Panc1 (cell line): ENCODE measurements around the gene PLXNA2. TPM values are rescaled to one million over a fixed set of nuclear protein-coding genes. Genes with fewer than 3 reads are reported as not detected.

Source experiments
- ATAC-seq: fragments of 200-7000 bp; cut with Tn5 transposase; 2 replicates; pipeline ENCODE4 v1.9.1; 2020; ENCODE audit warnings: mild to moderate bottlenecking, moderate library complexity
- BruUV-seq: library from RNA; stranded (reverse); fragments of 400-500 nt; replicated peaks from 2 replicates; lab custom pipeline; 2021; lab: Mats Ljungman, UMichigan
- CTCF ChIA-PET: fragments of 300-600 bp; sonication (Branson Sonifier 250); formaldehyde crosslinking; loops from one replicate; lab custom pipeline; 2022; ENCODE audit warnings: antibody characterized with exemption; lab: Charles Lee
- POLR2A ChIA-PET: fragments of 300-600 bp; sonication (Branson Sonifier 250); formaldehyde crosslinking; loops from one replicate; lab custom pipeline; 2022; ENCODE audit warnings: antibody characterized with exemption; lab: Charles Lee
- DNase-seq: peaks from one replicate; pipeline ENCODE4 v3.0.0-alpha.2; 2010; ENCODE audit warnings: low read depth, low spot score
- H3K27ac ChIP-seq: 2 replicates; pipeline ENCODE4 v1.5.1; 2011; ENCODE audit warnings: mild to moderate bottlenecking, low read length, inconsistent platforms
- H3K27me3 ChIP-seq: fragments of 200-500 bp; sonication (Bioruptor generic); 2 replicates; pipeline ENCODE4 v1.6.0; 2014; ENCODE audit warnings: low read length, inconsistent platforms; ENCODE audit not compliant: control insufficient read depth, insufficient read depth
- H3K36me3 ChIP-seq: fragments of 200-500 bp; sonication (Bioruptor generic); 2 replicates; pipeline ENCODE4 v1.5.1; 2014; ENCODE audit warnings: inconsistent platforms, mild to moderate bottlenecking, low read length, moderate library complexity; ENCODE audit not compliant: control insufficient read depth, insufficient read depth
- H3K4me1 ChIP-seq: 2 replicates; pipeline ENCODE4 v1.5.1; 2011; ENCODE audit warnings: inconsistent platforms, mild to moderate bottlenecking, low read length, moderate library complexity; ENCODE audit not compliant: control insufficient read depth, insufficient read depth
- H3K4me3 ChIP-seq, 2 experiments: 2 replicates each; pipeline ENCODE4 v1.5.1; 2011 to 2012; ENCODE audit warnings: low read depth in 2 of 2, low read length in 2 of 2, mild to moderate bottlenecking in 2 of 2, inconsistent platforms in 1 of 2, moderate library complexity in 1 of 2
- H3K9me3 ChIP-seq: fragments of 200-500 bp; sonication (Bioruptor generic); 2 replicates; pipeline ENCODE4 v1.5.1; 2014; ENCODE audit warnings: low read depth, mild to moderate bottlenecking, inconsistent platforms, low read length, moderate library complexity; ENCODE audit not compliant: control insufficient read depth, insufficient read depth
- CTCF ChIP-seq: fragments of 450-650 bp; IDR thresholded peaks from 2 replicates; pipeline ENCODE4 v1.5.1; 2017; ENCODE audit warnings: mild to moderate bottlenecking
- POLR2AphosphoS5 ChIP-seq: IDR thresholded peaks from 2 replicates; pipeline ENCODE4 v1.6.1; 2012; ENCODE audit warnings: mild to moderate bottlenecking, low read depth, low read length, moderate library complexity
- REST ChIP-seq, 2 experiments: IDR thresholded peaks; 2 replicates each; pipeline ENCODE4 v1.6.1; 2011 to 2012; ENCODE audit warnings: low read depth in 2 of 2, control low read depth in 1 of 2, low read length in 1 of 2, mild to moderate bottlenecking in 1 of 2, moderate library complexity in 1 of 2; ENCODE audit not compliant: insufficient read depth in 1 of 2
- SIN3A ChIP-seq: IDR thresholded peaks from 2 replicates; pipeline ENCODE4 v1.6.1; 2012; ENCODE audit warnings: low read depth, mild to moderate bottlenecking, low read length, moderate library complexity, borderline replicate concordance; ENCODE audit not compliant: insufficient read depth
- TCF7L2 ChIP-seq: IDR thresholded peaks from 2 replicates; pipeline ENCODE4 v1.6.1; 2011; ENCODE audit warnings: mild to moderate bottlenecking, low read depth, low read length, inconsistent platforms
- in situ Hi-C: cut with HindIII; loops from 2 replicates; pipeline ENCODE4 v1.10.0; 2016; ENCODE audit warnings: low sequenced_read_pairs, low pct_unique_long_range_greater_than_20kb
- intact Hi-C: fragments of 100-400 bp; cut with micrococcal nuclease; formaldehyde crosslinking; loops from one replicate; pipeline ENCODE4 v1.10.0; 2022; ENCODE audit not compliant: unreplicated experiment
- total RNA-seq: library from RNA; stranded (reverse); gene quantifications from one replicate; pipeline ENCODE4 v1.2.1, GENCODE V29; 2021; ENCODE audit not compliant: unreplicated experiment

The PLXNA2 gene
- total RNA-seq, 1 experiment from 2014 or later = 0.98 TPM

- Histone ChIP-seq H3K9me3 (no peaks in the 10 kb centered on the region), H3K4me1 (no peaks in the 10 kb centered on the region), H3K36me3 (no peaks in the 10 kb centered on the region), H3K4me3 (no peak overlapping the region), H3K27me3 (no peaks in the 10 kb centered on the region; the same call in 1 of the 2 replicates), H3K27ac (no peak overlapping the region)
- BruUV-seq = no TSS peak
- ATAC-seq (no peak), DNase-seq (no peak)
- ChIA-PET CTCF (no interaction called here), POLR2A (no interaction called here)
- in situ Hi-C loops (no loop called here), intact Hi-C loops (no loop called here)
- no peak for TF ChIP-seq REST (IDR thresholded peaks at IDR 0.05; ENCODE audit: insufficient read depth in 1 of 2, low read depth in 2 of 2, low read length in 1 of 2)
- no peak for TF ChIP-seq TCF7L2
- no peak for TF ChIP-seq POLR2AphosphoS5
- no peak for TF ChIP-seq CTCF
- TF ChIP-seq SIN3A = no peak
Measured at GRCh38 chr1:208028526-208028925, 215.7 kb downstream of the PLXNA2 start.

- in situ Hi-C loops (no loop called here), intact Hi-C loops (no loop called here)
Measured at GRCh38 chr1:208027861-208028260, 216.3 kb downstream of the PLXNA2 start.

More at GRCh38 chr1:208027861-208028260, 216.3 kb downstream of the PLXNA2 start:
- Histone ChIP-seq H3K36me3 (no peaks in the 10 kb centered on the region), H3K4me3 (no peak overlapping the region), H3K9me3 (no peaks in the 10 kb centered on the region), H3K4me1 (no peaks in the 10 kb centered on the region), H3K27me3 (no peaks in the 10 kb centered on the region; the same call in 1 of the 2 replicates), H3K27ac (no peak overlapping the region)
- no peak for TF ChIP-seq TCF7L2
- TF ChIP-seq SIN3A = no peak
- no peak for TF ChIP-seq CTCF
- TF ChIP-seq POLR2AphosphoS5 = no peak
- TF ChIP-seq REST (IDR thresholded peaks at IDR 0.05; ENCODE audit: insufficient read depth in 1 of 2, low read depth in 2 of 2, low read length in 1 of 2) = no peak
- ATAC-seq (no peak), DNase-seq (no peak)
- CTCF ChIA-PET = no interaction called here
- POLR2A ChIA-PET = no interaction called here
- BruUV-seq = no TSS peak
